Naive thymus-derived CD8-positive, alpha-beta T cell (primary cell): ENCODE measurements around the gene LHPP. TPM values are rescaled to one million over a fixed set of nuclear protein-coding genes. Genes with fewer than 3 reads are reported as not detected.

Source experiments
- ATAC-seq, 2 donors: fragments of 150-1000 bp; cut with Tn5 transposase in 1 of 2; sonication (Bioruptor Pico), chemical (Tn5 transposase) in 1 of 2; 1 replicate in 1 of 2; 2 replicates in 1 of 2; pipeline ENCODE4 v1.10.0; 2021; ENCODE audit warnings: mild to moderate bottlenecking in 2 of 2, moderate library complexity in 2 of 2
- POLR2A ChIA-PET: fragments of 350-600 bp; sonication (Branson Sonifier 250); formaldehyde crosslinking; loops from one replicate; lab custom pipeline; 2021; ENCODE audit warnings: antibody characterized with exemption; lab: Charles Lee
- DNase-seq, 10 donors: peaks; one replicate each; pipeline versions ENCODE4 v3.0.0 to v3.0.0-alpha.2; 2020 to 2022
- H3K27ac Mint-ChIP-seq, 10 donors: one replicate each; pipeline ENCODE4 v1.8.0; 2020 to 2022; ENCODE audit warnings: mild to moderate bottlenecking in 10 of 10, mixed read lengths in 10 of 10, moderate library complexity in 4 of 10, inconsistent platforms in 1 of 10
- H3K27me3 Mint-ChIP-seq, 5 donors: one replicate each; pipeline ENCODE4 v1.8.0; 2021 to 2022; ENCODE audit warnings: mixed read lengths in 5 of 5
- H3K36me3 Mint-ChIP-seq, 3 donors: one replicate each; pipeline ENCODE4 v1.8.0; 2020 to 2022; ENCODE audit warnings: mixed read lengths in 3 of 3, mild to moderate bottlenecking in 2 of 3, inconsistent platforms in 1 of 3
- H3K4me1 Mint-ChIP-seq, 4 donors: one replicate each; pipeline ENCODE4 v1.8.0; 2021 to 2022; ENCODE audit warnings: mixed read lengths in 4 of 4
- H3K4me3 Mint-ChIP-seq, 10 donors: one replicate each; pipeline ENCODE4 v1.8.0; 2020 to 2022; ENCODE audit warnings: mild to moderate bottlenecking in 10 of 10, mixed read lengths in 10 of 10, moderate library complexity in 6 of 10, inconsistent platforms in 1 of 10
- H3K9me3 Mint-ChIP-seq, 9 donors: one replicate each; pipeline ENCODE4 v1.8.0; 2020 to 2022; ENCODE audit warnings: mixed read lengths in 9 of 9, mild to moderate bottlenecking in 3 of 9, inconsistent platforms in 1 of 9, moderate library complexity in 1 of 9
- polyA plus RNA-seq, 3 donors: library from polyadenylated mRNA; unstranded; fragments of 300-500 nt; fragmentation: Illumina TruSeq; gene quantifications; one replicate each; pipeline ENCODE4 v1.2.3, GENCODE V29; 2021
- total RNA-seq, 8 experiments: library from RNA in 2 of 8; stranded (reverse) in 2 of 8; gene quantifications; one replicate each; pipeline ENCODE4 v1.2.3 and lab custom pipeline; 2021 to 2026

LHPP gene
- total and polyA plus RNA-seq, 5 experiments from 2014 or later, result 18.1 to 27.4 (median 23.3) TPM

- no peaks in the 10 kb centered on the region for H3K27me3 Mint-ChIP-seq
- ATAC-seq (no peak), DNase-seq (no peak)
- POLR2A ChIA-PET, result no interaction called here
- no peaks in the 10 kb centered on the region for H3K9me3 Mint-ChIP-seq
- no peak overlapping the region for H3K27ac Mint-ChIP-seq
- peaks cover 0 to 11% (median 9%) of the 10 kb centered on the region in 3 donors for H3K36me3 Mint-ChIP-seq
- no peak overlapping the region for H3K4me3 Mint-ChIP-seq
- peaks cover 0 to 10% (median 3%) of the 10 kb centered on the region in 4 donors for H3K4me1 Mint-ChIP-seq
Measured at GRCh38 chr10:124508907-124509454, 47.4 kb downstream of the LHPP start.

GRCh38 chr10:124509880-124510632 is 48.4 kb downstream of the LHPP start:
- DNase-seq, result no peak
- Mint-ChIP-seq H3K4me1 (peaks cover 0 to 10% (median 3%) of the 10 kb centered on the region in 4 donors), H3K27ac (no peak overlapping the region), H3K27me3 (peaks cover 0 to 1% (median 0%) of the 10 kb centered on the region in 5 donors), H3K4me3 (no peak overlapping the region), H3K36me3 (peaks cover 0 to 11% (median 9%) of the 10 kb centered on the region in 3 donors), H3K9me3 (no peaks in the 10 kb centered on the region)
- POLR2A ChIA-PET, result no interaction called here
- no peak for ATAC-seq

- H3K4me3 Mint-ChIP-seq, result no peak overlapping the region
- peaks cover 0 to 9% (median 8%) of the 10 kb centered on the region in 3 donors for H3K36me3 Mint-ChIP-seq
- DNase-seq (no peak), ATAC-seq (no peak)
- H3K27me3 Mint-ChIP-seq, result peaks cover 0 to 1% (median 0%) of the 10 kb centered on the region in 5 donors
- POLR2A ChIA-PET, result no interaction called here
- H3K4me1 Mint-ChIP-seq, result peaks cover 0 to 10% (median 5%) of the 10 kb centered on the region in 4 donors
- no peaks in the 10 kb centered on the region for H3K9me3 Mint-ChIP-seq
- no peak overlapping the region for H3K27ac Mint-ChIP-seq
Measured at GRCh38 chr10:124510759-124511158, 49.1 kb downstream of the LHPP start.

GRCh38 chr10:124511205-124512039 is 49.8 kb downstream of the LHPP start:
- Mint-ChIP-seq H3K27me3 (peaks cover 0 to 1% (median 0%) of the 10 kb centered on the region in 5 donors), H3K9me3 (no peaks in the 10 kb centered on the region), H3K4me1 (peaks cover 0 to 10% (median 5%) of the 10 kb centered on the region in 4 donors), H3K27ac (no peak overlapping the region), H3K36me3 (peaks cover 0 to 11% (median 9%) of the 10 kb centered on the region in 3 donors), H3K4me3 (no peak overlapping the region)
- ATAC-seq (no peak), DNase-seq (no peak)
- POLR2A ChIA-PET, result no interaction called here

GRCh38 chr10:124512040-124512428 is 50.4 kb downstream of the LHPP start:
- POLR2A ChIA-PET, result no interaction called here
- DNase-seq (no peak), ATAC-seq (no peak)
- Mint-ChIP-seq H3K4me3 (no peak overlapping the region), H3K9me3 (no peaks in the 10 kb centered on the region), H3K4me1 (peaks cover 0 to 10% (median 5%) of the 10 kb centered on the region in 4 donors), H3K27ac (peak overlapping the region in 1 of 10 donors; percentile 38), H3K27me3 (peaks cover 0 to 1% (median 0%) of the 10 kb centered on the region in 5 donors), H3K36me3 (peaks cover 0 to 17% (median 10%) of the 10 kb centered on the region in 3 donors)

GRCh38 chr10:124512600-124512999 is 51.0 kb downstream of the LHPP start:
- no peak for ATAC-seq
- no peak overlapping the region for H3K27ac Mint-ChIP-seq

GRCh38 chr10:124515244-124515970 is 53.8 kb downstream of the LHPP start:
- H3K27ac Mint-ChIP-seq, result no peak overlapping the region
- H3K9me3 Mint-ChIP-seq, result no peaks in the 10 kb centered on the region
- H3K4me1 Mint-ChIP-seq, result peaks cover 0 to 10% (median 5%) of the 10 kb centered on the region in 4 donors
- no peak overlapping the region for H3K4me3 Mint-ChIP-seq
- peaks cover 0 to 33% (median 13%) of the 10 kb centered on the region in 3 donors for H3K36me3 Mint-ChIP-seq
- DNase-seq, result no peak
- peaks cover 0 to 1% (median 0%) of the 10 kb centered on the region in 5 donors for H3K27me3 Mint-ChIP-seq
- POLR2A ChIA-PET, result no interaction called here
- ATAC-seq, result no peak

More at GRCh38 chr10:124512600-124512999, 51.0 kb downstream of the LHPP start:
- POLR2A ChIA-PET, result interaction anchor here (0.6 kb wide), 1 partner anchor 100 kb away, joined by 3 read pairs; no protein-coding TSS in a partner anchor
- peaks cover 0 to 21% (median 13%) of the 10 kb centered on the region in 3 donors for H3K36me3 Mint-ChIP-seq
- H3K27me3 Mint-ChIP-seq, result peaks cover 0 to 1% (median 0%) of the 10 kb centered on the region in 5 donors
- H3K9me3 Mint-ChIP-seq, result no peaks in the 10 kb centered on the region
- no peak for DNase-seq
- H3K4me1 Mint-ChIP-seq, result peaks cover 0 to 10% (median 5%) of the 10 kb centered on the region in 4 donors
- no peak overlapping the region for H3K4me3 Mint-ChIP-seq

- H3K4me3 Mint-ChIP-seq, result no peak overlapping the region
- POLR2A ChIA-PET, result no interaction called here
- H3K9me3 Mint-ChIP-seq, result no peaks in the 10 kb centered on the region
- peaks cover 0 to 9% (median 5%) of the 10 kb centered on the region in 4 donors for H3K4me1 Mint-ChIP-seq
- ATAC-seq (no peak), DNase-seq (no peak)
- peaks cover 0 to 1% (median 0%) of the 10 kb centered on the region in 5 donors for H3K27me3 Mint-ChIP-seq
- H3K36me3 Mint-ChIP-seq, result peaks cover 0 to 31% (median 13%) of the 10 kb centered on the region in 3 donors
- H3K27ac Mint-ChIP-seq, result no peak overlapping the region
Measured at GRCh38 chr10:124516181-124516580, 54.6 kb downstream of the LHPP start.

GRCh38 chr10:124516746-124517397 is 55.2 kb downstream of the LHPP start:
- no peaks in the 10 kb centered on the region for H3K9me3 Mint-ChIP-seq

GRCh38 chr10:124517461-124517860 is 55.8 kb downstream of the LHPP start:
- Mint-ChIP-seq H3K9me3 (no peaks in the 10 kb centered on the region), H3K4me1 (peaks cover 0 to 4% (median under 1%) of the 10 kb centered on the region in 4 donors), H3K36me3 (peaks cover 0 to 28% (median 13%) of the 10 kb centered on the region in 3 donors), H3K4me3 (no peak overlapping the region), H3K27ac (peak overlapping the region in 2 of 10 donors; percentile 37 to 62), H3K27me3 (peaks cover 0 to 1% (median 0%) of the 10 kb centered on the region in 5 donors)
- no peak for DNase-seq
- ATAC-seq, result no peak
- POLR2A ChIA-PET, result no interaction called here

More at GRCh38 chr10:124516746-124517397, 55.2 kb downstream of the LHPP start:
- H3K4me1 Mint-ChIP-seq, result peaks cover 0 to 4% (median 3%) of the 10 kb centered on the region in 4 donors
- no peak overlapping the region for H3K4me3 Mint-ChIP-seq
- POLR2A ChIA-PET, result no interaction called here
- peaks cover 0 to 1% (median 0%) of the 10 kb centered on the region in 5 donors for H3K27me3 Mint-ChIP-seq
- H3K27ac Mint-ChIP-seq, result peak overlapping the region in 2 of 10 donors; percentile 37 to 62
- H3K36me3 Mint-ChIP-seq, result peaks cover 0 to 28% (median 13%) of the 10 kb centered on the region in 3 donors
- DNase-seq (no peak), ATAC-seq (no peak)

GRCh38 chr10:124517931-124518330 is 56.3 kb downstream of the LHPP start:
- Mint-ChIP-seq H3K27ac (no peak overlapping the region), H3K27me3 (peaks cover 0 to 1% (median 0%) of the 10 kb centered on the region in 5 donors), H3K9me3 (no peaks in the 10 kb centered on the region), H3K4me1 (peaks cover 0 to 4% (median under 1%) of the 10 kb centered on the region in 4 donors), H3K36me3 (peaks cover 0 to 28% (median 13%) of the 10 kb centered on the region in 3 donors), H3K4me3 (no peak overlapping the region)
- POLR2A ChIA-PET, result no interaction called here
- DNase-seq (no peak), ATAC-seq (no peak)
